Activated CD8-positive, alpha-beta memory T cell treated with anti-CD3 and anti-CD28 coated beads, Interleukin-2, amount 50 U/mL, for 24 hours (primary cell): ENCODE data around the gene TBL1X.

Experiments
- DNase-seq: peaks from one replicate; pipeline ENCODE4 v3.0.0-alpha.2; 2020; ENCODE audit errors: extremely low read depth

The TBL1X gene

DNA sequence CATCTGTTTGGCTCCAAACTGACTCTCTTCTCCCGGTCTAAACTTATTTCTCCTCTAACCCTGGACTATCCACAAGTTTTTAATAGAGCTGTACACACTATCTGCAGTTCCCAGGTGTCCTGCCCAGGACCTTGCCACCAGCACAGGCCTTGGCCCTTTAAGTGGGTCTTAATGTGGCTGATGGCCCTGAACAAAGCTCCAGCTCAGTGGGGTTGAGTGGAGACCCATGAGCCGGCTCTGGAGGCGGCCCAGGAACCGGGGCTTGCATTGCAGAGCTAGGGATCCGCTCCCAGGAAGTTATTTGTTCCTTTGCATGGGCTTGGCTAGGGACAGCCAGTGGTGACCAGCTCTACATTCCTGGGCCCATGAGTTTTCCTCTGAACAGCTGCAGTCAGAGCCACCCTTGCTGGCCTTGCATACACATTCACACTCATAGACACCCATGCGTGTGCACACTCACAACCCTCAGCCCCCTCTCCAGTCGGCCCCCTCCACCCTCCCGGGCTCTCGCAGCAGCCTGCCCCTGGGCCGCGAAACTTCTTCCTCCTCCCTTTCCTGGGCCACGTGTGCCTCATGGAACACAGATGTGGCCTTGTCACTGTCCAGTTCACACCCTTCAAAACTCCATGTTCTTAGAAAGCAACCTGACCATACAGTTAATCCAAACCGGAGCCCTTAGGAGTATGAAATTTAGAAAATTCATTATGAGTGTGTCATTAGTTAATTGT is 242.6 kb downstream of the TBL1X start:
- no peak for DNase-seq

DNA sequence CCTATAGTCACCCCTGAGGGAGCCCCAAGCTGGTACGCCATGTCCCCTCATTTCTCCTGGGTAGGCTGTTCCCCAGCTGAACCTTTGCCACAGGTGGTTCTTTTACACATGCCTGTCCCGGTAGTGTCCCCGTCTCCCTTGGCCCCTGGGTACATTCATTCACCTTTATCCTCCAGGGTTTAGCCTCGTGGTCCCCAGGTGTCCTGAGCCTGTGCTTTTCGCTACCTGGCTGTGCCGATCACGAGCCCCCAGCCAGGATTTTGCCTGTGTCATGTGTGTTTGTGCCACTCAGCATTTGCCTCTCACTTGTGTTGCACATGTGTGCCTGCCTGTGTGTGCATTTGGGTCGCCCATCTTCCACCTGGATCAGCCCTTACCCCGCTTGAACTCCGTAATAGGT is 243.2 kb downstream of the TBL1X start:
- no peak for DNase-seq

DNA sequence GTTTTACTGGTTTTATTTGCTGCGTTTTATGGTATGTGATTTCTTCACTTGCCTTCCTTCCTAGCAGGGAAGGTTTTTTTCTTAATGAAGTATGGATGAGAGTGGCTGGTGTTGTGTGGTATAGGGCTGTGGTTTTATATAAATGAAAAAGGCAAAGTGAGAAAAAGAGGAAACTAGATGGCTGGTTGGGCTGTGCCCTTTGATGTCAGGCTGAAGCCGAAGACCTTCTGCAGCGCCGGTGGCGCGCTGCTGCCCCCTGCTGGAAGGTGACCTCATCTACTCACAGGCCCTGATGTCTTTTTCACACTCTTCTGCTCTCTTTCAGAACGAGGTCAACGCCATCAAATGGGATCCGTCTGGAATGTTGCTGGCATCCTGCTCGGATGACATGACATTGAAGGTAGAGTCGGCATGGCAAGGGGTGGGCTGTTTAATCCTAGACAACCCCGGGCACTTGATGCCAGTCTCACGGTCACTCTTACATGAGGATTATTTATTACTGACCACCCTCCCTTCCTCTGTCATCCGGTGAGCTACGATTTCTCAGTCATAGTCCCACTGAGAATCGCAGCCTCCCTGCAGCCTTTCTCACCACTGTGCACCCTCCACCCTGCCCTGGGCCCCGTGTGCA is 244.2 kb downstream of the TBL1X start:
- DNase-seq: peak; percentile 39

DNA sequence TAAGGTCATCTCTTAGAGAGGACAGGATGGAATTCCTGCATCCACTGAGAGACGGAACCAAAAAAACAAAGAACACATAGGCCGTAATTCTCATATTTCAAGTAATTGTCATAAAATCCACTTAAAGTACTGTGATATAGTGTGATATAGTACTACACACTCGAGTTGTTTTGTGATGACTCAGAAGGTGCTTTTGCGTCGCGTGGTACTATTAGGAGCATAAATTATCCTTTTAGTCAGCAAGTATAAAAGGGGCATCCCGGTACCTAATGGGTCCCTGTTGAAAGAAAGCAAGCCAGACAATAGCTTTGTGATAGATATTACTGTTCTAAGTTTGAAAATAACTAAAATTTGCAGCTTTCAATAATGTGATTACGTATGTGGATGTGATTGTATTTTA is 245.5 kb downstream of the TBL1X start:
- no peak for DNase-seq

DNA sequence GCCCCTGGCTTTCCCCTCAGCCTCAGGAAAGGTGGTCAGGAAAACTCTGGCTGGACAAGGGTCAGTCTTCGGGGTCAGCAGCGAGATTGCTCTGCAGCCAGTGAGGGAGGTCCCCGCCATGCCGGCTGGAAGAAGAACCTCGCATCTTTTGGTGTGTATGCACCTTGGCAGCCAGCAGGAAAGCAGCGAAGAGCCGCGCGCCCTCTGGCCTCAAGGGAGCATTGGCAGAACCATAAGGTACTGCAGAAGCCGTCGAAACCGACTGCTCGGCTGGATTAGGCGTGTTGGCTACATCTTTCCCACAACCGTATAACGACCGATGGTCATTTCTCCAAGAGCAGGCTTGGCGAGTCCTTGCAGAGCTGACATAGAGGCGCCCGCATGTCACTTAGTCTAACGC is 252.5 kb downstream of the TBL1X start:
- DNase-seq: no peak

DNA sequence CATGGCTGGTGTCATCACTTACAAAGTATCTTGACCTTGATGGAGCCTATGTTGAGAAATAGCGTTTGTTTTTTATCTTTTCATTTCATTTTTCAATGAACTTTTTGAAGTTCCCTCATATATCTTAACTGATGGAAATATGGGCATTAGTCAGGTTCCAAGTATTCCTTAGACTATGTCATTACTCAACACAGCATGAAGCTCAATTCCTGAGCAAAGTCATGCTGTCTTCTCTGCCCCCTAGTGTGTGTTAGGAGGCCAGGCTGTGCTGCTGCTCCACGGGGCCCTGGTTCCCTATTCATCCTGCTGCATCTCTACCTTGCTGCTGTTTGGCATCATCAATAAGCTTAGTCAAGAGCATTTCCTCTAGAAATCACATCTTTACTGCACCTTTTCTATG is 259.9 kb downstream of the TBL1X start:
- no peak for DNase-seq

DNA sequence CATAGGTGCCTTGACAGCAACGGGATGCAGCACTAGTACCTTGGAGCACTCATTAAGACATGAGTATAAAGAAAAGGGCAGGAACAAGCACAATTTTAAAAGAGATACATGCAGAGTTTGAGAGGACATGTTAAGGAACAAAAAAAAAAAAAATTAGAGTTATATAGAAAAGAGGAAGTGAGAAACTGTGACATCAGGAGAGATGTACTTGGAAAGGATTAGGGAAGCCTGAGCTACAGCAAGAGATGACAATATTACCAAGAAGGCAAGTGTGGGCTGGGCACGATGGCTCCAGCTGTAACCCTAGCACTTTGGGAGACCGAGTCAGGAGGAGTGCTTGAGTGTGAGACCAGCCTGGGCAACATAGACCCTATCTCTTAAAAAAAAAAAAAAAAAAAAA is 263.4 kb downstream of the TBL1X start:
- no peak for DNase-seq

DNA sequence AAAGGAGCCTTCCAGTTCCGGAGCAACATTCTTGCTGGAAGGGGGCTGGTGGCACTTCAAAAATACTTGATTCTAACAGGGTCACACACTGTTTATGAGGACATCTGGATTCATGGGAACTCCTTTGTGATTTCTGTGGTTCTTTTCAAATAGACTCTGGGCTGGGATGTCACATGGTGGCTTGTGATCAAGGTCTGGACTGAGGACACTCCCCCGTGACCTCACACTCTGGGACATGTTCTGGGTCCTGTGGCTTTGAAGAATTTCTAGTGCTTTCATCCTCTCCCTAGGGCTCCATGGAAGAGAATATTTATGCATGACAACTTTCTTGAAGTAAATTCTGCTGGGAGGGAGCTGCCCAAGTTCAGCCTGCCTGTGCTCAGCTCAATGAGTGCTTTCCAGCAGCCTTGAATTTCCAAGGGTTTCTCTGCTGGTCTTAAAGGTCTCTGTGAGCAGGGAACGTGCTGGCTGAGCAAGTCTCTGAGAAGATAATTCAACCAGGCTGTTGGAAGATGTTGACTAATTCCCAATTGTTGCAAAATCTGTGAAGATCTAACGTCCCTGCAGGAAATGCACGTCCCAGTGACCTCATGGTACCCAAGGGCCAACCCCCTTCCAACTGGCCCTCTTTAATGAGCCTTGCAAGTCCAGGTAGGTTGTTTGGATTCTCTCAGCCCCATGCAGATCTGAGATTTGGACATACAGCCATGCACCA is 264.5 kb downstream of the TBL1X start:
- DNase-seq: no peak

DNA sequence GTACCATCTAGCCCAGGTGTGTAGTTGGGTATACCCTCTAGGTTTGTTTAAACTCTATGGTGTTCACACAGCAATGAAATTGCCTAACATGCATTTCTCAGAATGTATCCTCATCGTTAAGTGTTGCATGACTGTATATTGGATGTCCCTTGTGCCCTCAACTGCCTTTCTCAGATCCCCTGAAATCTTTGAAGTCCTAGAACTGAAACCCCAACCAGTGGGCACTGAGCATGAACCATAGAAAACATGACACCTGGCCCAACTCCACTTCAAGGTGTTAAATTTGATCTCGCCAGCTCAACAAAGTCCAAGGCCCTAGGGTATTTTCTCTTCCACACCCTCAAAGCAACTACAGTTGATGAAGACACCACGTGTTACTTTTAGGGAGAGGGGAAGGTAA is 265.2 kb downstream of the TBL1X start:
- DNase-seq: no peak

DNA sequence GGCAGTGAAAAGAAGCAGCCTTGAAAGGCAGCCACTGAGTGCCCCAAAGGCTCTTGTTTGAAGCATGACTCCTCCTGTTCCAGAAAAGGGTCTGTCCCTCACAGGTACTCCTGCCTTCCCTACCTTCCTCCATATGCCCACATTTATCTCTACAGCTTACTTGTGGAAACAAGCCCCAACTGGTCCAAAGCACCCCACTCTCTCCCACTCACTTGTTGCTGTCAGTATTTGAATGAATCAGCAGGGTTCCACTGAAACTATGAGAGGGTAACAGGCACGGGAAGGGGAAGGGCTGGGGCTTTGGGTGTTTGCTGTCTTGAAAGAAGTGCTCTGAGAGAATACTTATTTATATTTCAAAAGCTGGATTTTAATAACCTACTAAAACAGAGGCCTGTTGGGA is 265.9 kb downstream of the TBL1X start:
- DNase-seq: no peak

DNA sequence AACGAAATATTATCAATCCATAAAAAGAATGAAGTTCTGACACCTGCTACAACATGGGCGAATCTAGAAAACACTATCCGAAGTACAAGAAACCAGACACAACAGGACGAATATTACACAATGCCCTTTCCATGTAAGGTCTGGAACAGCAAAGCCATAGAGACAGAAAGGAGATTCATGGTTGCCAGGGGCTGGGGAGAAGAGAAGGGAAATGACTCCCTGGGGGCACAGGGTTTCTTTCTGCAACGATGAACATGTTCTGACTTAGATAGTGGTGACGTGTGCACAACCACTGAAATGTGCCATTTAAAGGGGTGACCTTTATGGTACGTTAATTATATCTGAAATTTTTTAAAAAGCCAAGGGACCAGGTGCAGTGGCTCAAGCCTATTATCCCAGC is 272.5 kb downstream of the TBL1X start:
- DNase-seq: no peak

DNA sequence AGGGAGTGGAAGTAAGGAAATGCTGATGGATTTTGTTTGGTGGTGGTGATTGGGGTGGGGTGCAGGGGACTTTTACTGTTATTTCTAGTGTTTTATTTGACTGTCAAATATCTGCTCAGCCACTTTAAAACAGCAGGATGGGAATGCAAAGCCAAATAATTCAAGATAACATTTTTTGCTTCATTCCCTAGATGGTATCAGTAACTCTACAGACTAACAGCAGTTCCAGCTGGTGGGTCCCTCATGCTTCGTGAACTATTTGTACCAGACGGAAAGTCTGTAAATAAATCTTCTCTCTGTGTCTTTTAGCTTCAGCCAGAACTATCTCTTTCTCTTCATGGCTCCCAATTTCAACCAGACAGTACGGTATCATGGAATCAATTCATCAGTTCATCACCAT is 273.3 kb downstream of the TBL1X start:
- no peak for DNase-seq

DNA sequence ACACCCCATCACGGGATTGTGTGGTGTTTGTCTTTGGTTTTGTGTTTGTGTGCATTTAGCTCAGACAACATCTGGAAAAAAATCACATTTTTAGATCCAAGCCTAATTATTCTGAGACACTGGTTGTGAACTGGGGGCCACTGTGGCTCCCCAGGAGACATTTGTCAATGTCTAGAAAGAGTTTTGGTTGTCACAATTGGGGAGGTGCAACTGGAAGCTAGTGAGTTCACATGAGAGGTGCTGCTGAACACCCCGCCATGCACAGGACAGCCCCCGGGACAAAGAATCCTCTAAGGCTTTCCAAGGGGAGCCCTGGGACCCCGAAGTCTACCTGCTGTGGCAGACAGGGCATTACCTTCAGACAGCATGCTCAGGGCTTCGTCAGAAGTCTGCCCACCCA is 274.3 kb downstream of the TBL1X start:
- DNase-seq: no peak

DNA sequence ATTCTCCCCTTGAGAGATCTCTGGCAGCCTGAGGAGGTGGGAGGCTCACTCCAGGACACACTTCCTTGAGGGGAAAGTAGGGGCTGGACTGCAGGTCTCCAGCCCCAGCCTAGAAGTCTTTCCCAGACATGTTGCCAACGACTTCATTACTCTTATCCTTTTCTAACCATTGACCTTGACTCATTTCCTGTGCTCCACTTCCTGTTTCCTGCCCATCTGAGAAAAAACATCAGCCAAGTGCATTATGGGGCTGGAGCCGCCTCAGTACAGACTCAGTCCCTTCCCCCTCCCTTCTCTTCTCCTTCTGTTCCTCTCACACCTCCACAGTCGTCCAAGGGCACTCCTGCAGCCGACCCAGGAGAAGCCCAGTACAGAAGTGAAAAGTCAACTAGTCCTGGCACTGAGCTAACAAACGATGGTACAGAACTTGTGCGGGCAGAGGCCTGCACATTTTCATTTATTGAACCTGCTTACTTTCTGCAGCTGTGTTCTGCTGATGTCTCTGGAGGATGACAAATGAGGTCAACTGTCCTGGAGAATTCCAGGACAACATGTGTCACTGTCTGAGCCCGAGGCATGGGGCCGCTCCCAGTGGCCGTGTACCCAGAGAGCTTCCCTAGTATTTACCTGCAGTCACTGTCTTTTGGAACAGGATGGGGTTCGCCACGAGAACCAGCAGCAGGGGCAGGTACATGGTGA is 280.7 kb downstream of the TBL1X start:
- DNase-seq: no peak

DNA sequence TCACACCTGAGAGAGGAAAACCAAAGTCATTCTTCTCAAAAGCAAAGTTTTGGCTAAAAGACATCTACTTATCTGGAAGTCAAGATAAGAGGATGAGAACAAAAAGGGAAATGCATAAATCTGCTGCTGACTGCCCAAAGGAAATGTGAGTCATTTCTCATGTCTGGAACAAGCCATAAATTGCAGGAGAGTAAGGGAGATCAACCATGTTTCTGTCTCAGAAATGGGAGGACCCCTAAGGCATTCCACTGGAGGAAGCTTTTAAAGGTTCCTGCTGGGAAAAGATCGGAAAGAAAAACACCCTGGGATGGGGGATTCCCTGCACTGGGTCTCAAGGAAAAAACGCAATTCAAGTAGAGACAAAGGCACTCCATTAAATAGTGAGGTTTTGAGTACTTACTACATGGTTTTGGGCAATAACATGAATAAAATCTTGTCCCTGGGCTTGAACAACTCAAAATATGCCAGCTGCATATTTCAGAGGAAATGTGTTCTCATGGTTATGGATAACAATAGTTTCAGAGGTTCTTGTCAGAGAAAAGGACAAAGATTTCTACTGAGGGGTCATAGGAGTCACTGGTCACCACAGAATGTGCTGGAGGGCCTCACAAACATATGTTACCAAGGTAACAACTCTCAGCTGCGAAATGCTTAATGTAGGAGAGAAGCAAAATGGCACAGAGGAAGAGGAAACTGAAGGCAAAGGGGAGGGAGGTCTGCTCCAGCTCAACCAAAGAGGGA is 281.5 kb downstream of the TBL1X start:
- no peak for DNase-seq

DNA sequence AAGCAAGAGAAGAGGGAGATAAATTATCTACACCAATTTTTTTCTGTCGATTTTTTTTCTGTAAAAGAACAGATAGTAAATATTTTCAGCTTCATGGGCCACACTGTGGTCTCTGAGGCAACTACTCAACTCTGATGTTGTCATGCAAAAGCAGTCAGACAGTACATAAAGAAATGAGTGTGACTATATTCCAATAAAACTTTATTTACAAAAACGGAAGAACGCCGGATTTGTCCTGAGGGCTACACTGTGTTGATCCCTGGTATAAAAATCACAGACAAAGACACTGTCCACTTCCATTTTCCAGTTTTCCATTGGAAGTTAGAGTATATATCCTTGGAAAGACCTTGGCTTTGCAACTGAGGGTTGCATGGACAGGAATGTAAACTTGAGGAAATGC is 282.8 kb downstream of the TBL1X start:
- no peak for DNase-seq

DNA sequence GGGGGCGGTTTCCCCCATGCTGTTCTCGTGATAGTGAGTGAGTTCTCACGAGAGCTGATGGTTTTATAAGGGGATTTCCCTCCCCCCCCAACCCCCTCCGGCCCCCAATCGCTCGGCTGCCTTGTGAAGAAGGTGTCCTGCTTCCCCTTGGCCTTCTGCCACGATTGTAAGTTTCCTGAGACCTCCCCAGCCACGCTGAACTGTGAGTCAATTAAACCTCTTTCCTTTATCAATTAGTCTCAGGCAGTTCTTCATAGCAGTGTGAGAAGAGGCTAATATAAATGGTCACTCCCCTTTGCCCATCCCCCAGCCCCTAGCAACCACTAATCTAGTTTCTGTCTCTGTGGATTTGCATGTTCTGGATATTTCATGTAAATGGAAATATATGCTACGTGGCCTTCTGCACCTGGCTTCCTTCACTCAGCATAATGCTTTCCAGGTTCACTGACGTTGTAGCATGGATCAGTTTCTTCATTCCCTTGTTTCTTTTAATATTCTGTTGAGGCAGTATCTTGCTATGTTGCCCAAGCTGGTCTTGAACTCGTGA is 284.4 kb downstream of the TBL1X start:
- DNase-seq: no peak

DNA sequence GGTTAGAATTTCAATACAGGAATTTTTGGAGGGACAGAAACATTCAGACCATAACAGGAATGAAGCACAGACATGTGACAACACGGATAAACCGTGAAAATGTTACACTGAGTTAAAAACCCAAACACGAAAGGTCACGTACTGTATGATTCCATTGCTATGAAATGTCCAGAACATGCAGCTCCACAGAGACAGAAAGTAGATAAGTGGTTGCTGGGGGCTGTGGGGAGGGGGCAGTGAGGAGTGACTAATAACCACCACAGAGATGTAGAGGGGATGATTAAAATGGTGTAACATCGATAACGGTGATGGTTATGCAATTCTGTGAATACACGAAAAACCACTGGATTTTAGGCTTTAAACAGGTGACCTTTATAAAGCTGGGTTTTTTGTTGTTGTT is 292.5 kb downstream of the TBL1X start:
- no peak for DNase-seq

DNA sequence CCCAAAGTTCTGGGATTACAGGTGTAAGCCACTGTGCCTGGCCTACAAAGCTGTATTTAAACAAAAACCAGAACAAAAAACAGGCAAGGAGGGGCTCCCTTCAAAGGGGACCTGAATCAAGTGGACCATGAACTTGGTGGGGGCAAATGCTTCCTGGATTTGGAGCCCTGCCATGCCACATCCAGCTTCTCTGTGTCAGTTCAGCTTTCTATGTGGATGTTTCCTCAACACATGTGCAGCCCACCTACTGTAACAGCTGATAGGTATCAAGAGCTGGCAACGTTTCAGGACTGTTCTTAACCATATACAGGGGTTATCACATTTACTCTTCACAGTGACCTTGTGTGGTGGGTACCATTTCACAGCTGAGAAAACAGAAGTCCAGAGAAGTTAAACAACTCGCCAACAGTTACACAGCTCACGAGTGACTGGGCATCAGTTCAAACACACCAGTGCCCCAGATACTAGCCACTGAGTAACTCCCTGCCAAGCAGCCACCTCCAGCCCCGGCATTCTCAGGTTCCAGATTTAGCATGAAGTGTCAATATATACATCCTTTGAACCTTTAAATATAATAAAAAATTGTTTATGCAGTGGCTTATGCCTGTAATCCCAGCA is 293.3 kb downstream of the TBL1X start:
- no peak for DNase-seq

DNA sequence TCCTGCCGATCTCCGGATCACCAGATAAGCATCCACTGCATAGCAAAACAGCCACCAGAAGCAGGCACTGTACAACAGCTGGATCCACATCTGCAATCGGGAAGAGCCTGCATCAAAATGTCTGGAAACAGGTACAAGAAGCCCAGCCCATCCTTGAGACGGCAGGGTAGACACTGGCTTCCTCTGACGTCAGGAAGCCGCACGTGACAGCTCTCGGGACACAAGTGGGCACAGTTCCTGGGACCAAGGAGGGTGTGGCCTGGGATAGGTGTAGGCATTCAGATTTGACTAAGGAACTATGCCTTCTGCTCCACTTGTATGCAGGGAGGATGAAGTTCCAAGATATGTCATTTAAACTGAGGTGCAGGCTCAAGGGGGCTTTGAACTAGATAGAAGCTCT is 294.5 kb downstream of the TBL1X start:
- no peak for DNase-seq

DNA sequence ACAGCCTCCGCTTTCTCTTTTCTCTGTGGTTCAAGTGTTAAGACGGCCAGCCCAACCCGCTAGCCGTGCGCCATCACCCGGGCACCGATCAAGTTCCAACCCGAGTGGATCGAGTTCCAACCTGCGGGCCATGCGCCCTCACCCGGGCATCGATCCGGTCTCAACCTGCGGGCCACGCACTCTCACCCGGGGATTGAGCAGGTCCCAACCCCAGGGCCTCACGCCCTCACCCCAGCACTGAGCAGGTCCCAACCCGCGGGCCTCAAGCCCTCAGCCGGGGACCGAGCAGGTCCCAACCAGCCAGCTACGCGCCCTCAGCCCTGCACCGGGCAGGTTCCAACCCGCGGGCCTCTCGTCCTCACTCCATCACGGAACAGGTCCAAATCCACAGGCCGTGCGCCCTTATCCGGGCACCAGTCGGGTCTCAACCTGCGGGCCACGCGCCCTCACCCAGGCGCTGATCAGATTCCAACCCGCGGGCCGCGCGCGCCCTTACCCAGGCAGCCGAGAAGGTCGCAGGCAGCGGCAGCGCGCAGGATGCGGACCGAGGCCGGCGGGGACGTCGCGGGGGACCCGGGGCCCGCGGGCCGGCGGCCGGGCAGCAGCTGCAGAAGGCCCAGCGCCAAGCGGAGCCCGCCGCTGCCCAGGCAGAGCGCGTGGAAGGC is 300.3 kb downstream of the TBL1X start:
- no peak for DNase-seq
